ENCODE measurements around the gene ELMOD1. TPM values are rescaled to one million over a fixed set of nuclear protein-coding genes. Genes with fewer than 3 reads are reported as not detected.
A peak's percentile ranks its signal among the peaks of the same experiment; 100 is the strongest.
"Not testable (repeated sequence)": the region's sequence is repeated elsewhere in the genome, so short reads cannot be mapped to it uniquely, and the experiment has no call there.

Gene ELMOD1
- total RNA-seq, 2 experiments from 2014 or later: not detected

DNA sequence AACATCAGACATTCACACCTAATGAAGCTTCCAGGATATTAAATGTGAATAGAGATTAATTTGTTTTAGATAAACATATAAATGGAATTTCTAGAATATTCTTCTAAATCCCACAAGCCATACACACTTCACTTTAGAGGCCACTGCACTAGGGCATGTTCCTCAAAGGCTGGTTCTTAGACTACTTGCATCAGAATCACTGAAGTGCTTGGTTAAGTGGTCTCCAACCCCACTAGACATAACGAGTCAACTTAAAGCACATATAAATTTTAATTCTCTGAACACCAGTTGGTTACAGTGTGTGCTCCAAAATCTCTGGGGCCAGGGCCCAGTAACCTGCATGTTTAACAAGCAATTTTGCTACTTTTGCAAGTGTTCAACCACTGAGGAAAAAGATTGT is 17.5 kb upstream of the ELMOD1 start:
- no peak for ATAC-seq (ENCODE audit: poor library complexity)
- CTCF ChIA-PET: interaction anchor here (2.1 kb wide), 1 partner anchor 11 kb away, joined by 5 read pairs; no protein-coding TSS in a partner anchor
- no peak overlapping the region for H3K27ac Mint-ChIP-seq
- Histone ChIP-seq H3K9me3 (ENCODE audit: control insufficient read depth in 1 of 2, insufficient read depth in 1 of 2, low read length in 2 of 2) (no peaks in the 10 kb centered on the region), H3K36me3 (ENCODE audit: insufficient read depth, low read length) (no peaks in the 10 kb centered on the region), H3K27me3 (ENCODE audit: control insufficient read depth in 1 of 2, insufficient read depth in 2 of 2, low read length in 2 of 2) (peaks cover 0 to 4% of the 10 kb centered on the region in 2 experiments), H3K27ac (ENCODE audit: low read depth in 1 of 2, low read length in 2 of 2) (no peak overlapping the region), H3K4me3 (ENCODE audit: low read length) (no peak overlapping the region), H3K4me1 (ENCODE audit: insufficient read depth, low read length) (no peaks in the 10 kb centered on the region)
- H3K4me3 Mint-ChIP-seq: no peak overlapping the region
- intact Hi-C loops (cut with DNase I, micrococcal nuclease): no loop called here
- DNase-seq: no peak
- H3K36me3 Mint-ChIP-seq (ENCODE audit: low read depth): no peaks in the 10 kb centered on the region
- no peaks in the 10 kb centered on the region for H3K4me1 Mint-ChIP-seq (ENCODE audit: low read depth)
- H3K27me3 Mint-ChIP-seq: peaks cover 13% of the 10 kb centered on the region
- H3K9me3 Mint-ChIP-seq: no peaks in the 10 kb centered on the region
- POLR2A ChIA-PET: no interaction called here
- TF ChIP-seq, protein P1, sequence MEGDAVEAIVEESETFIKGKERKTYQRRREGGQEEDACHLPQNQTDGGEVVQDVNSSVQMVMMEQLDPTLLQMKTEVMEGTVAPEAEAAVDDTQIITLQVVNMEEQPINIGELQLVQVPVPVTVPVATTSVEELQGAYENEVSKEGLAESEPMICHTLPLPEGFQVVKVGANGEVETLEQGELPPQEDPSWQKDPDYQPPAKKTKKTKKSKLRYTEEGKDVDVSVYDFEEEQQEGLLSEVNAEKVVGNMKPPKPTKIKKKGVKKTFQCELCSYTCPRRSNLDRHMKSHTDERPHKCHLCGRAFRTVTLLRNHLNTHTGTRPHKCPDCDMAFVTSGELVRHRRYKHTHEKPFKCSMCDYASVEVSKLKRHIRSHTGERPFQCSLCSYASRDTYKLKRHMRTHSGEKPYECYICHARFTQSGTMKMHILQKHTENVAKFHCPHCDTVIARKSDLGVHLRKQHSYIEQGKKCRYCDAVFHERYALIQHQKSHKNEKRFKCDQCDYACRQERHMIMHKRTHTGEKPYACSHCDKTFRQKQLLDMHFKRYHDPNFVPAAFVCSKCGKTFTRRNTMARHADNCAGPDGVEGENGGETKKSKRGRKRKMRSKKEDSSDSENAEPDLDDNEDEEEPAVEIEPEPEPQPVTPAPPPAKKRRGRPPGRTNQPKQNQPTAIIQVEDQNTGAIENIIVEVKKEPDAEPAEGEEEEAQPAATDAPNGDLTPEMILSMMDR (IDR thresholded peaks at IDR 0.05): no peak

GRCh38 chr11:107576497-107577345 is 14.2 kb upstream of the ELMOD1 start:
- TF ChIP-seq, protein P1 (IDR thresholded peaks at IDR 0.05): peak; percentile 75
- H3K27me3 ChIP-seq (ENCODE audit: control insufficient read depth in 1 of 2, insufficient read depth in 2 of 2, low read length in 2 of 2); H3K36me3 Mint-ChIP-seq (ENCODE audit: low read depth); H3K9me3 Mint-ChIP-seq; H3K4me1 Mint-ChIP-seq (ENCODE audit: low read depth); H3K36me3 ChIP-seq (ENCODE audit: insufficient read depth, low read length); H3K27ac Mint-ChIP-seq; H3K27ac ChIP-seq (ENCODE audit: low read depth in 1 of 2, low read length in 2 of 2); H3K4me1 ChIP-seq (ENCODE audit: insufficient read depth, low read length); H3K9me3 ChIP-seq (ENCODE audit: control insufficient read depth in 1 of 2, insufficient read depth in 1 of 2, low read length in 2 of 2); H3K4me3 ChIP-seq (ENCODE audit: low read length); H3K4me3 Mint-ChIP-seq; POLR2A ChIA-PET: not testable (repeated sequence)
- H3K27me3 Mint-ChIP-seq: peaks cover 20% of the 10 kb centered on the region
- peak; percentile 51 for ATAC-seq (ENCODE audit: poor library complexity)
- DNase-seq: peak in 13 of 14 experiments; percentile 17 to 63 (median 46)
- CTCF ChIA-PET: interaction anchor here (1.0 to 1.6 kb wide), 3 partner anchors 14 to 194 kb away, joined by 3 to 5 read pairs (median 3); no protein-coding TSS in a partner anchor
- intact Hi-C loops (cut with DNase I, micrococcal nuclease): loop anchor here (1.0 to 5.0 kb wide), 5 partner anchors 113 to 1076 kb away; no protein-coding TSS in a partner anchor

GRCh38 chr11:107577346-107577711 is 13.6 kb upstream of the ELMOD1 start:
- intact Hi-C loops (cut with DNase I, micrococcal nuclease): loop anchor here in 1 of 2 experiments (1.0 to 5.0 kb wide), 4 partner anchors 112 to 1075 kb away; no protein-coding TSS in a partner anchor
- peaks cover 0 to 4% of the 10 kb centered on the region in 2 experiments for H3K27me3 ChIP-seq (ENCODE audit: control insufficient read depth in 1 of 2, insufficient read depth in 2 of 2, low read length in 2 of 2)
- H3K4me3 Mint-ChIP-seq: no peak overlapping the region
- H3K27ac Mint-ChIP-seq: no peak overlapping the region
- H3K9me3 ChIP-seq (ENCODE audit: control insufficient read depth in 1 of 2, insufficient read depth in 1 of 2, low read length in 2 of 2): no peaks in the 10 kb centered on the region
- no peaks in the 10 kb centered on the region for H3K36me3 ChIP-seq (ENCODE audit: insufficient read depth, low read length)
- ChIA-PET CTCF (interaction anchor here (1.0 to 1.2 kb wide), 2 partner anchors 14 to 112 kb away, joined by 3 read pairs; no protein-coding TSS in a partner anchor), POLR2A (no interaction called here)
- H3K4me1 ChIP-seq (ENCODE audit: insufficient read depth, low read length): no peaks in the 10 kb centered on the region
- DNase-seq: no peak
- no peak for ATAC-seq (ENCODE audit: poor library complexity)
- H3K36me3 Mint-ChIP-seq (ENCODE audit: low read depth): no peaks in the 10 kb centered on the region
- TF ChIP-seq, protein P1 (IDR thresholded peaks at IDR 0.05): no peak
- no peak overlapping the region for H3K4me3 ChIP-seq (ENCODE audit: low read length)
- H3K4me1 Mint-ChIP-seq (ENCODE audit: low read depth): no peaks in the 10 kb centered on the region
- no peak overlapping the region for H3K27ac ChIP-seq (ENCODE audit: low read depth in 1 of 2, low read length in 2 of 2)
- no peaks in the 10 kb centered on the region for H3K9me3 Mint-ChIP-seq
- H3K27me3 Mint-ChIP-seq: peaks cover 20% of the 10 kb centered on the region

GRCh38 chr11:107579169-107579568 is 11.8 kb upstream of the ELMOD1 start:
- H3K9me3 Mint-ChIP-seq; DNase-seq; H3K36me3 ChIP-seq (ENCODE audit: insufficient read depth, low read length); H3K27ac ChIP-seq (ENCODE audit: low read depth in 1 of 2, low read length in 2 of 2); H3K27me3 ChIP-seq (ENCODE audit: control insufficient read depth in 1 of 2, insufficient read depth in 2 of 2, low read length in 2 of 2); H3K9me3 ChIP-seq (ENCODE audit: control insufficient read depth in 1 of 2, insufficient read depth in 1 of 2, low read length in 2 of 2); H3K4me3 Mint-ChIP-seq; H3K4me1 Mint-ChIP-seq (ENCODE audit: low read depth); ATAC-seq (ENCODE audit: poor library complexity); H3K27ac Mint-ChIP-seq; POLR2A ChIA-PET; H3K4me1 ChIP-seq (ENCODE audit: insufficient read depth, low read length); H3K36me3 Mint-ChIP-seq (ENCODE audit: low read depth); H3K4me3 ChIP-seq (ENCODE audit: low read length): not testable (repeated sequence)
- intact Hi-C loops (cut with DNase I, micrococcal nuclease): loop anchor here in 1 of 2 experiments (5.0 kb wide), 2 partner anchors 188 to 1073 kb away; no protein-coding TSS in a partner anchor
- peaks cover 33% of the 10 kb centered on the region for H3K27me3 Mint-ChIP-seq
- CTCF ChIA-PET: interaction anchor here (0.7 kb wide), 1 partner anchor 207 kb away, joined by 3 read pairs; no protein-coding TSS in a partner anchor

Data from CD4-positive, alpha-beta T cell (primary cell).